Esophagus (tissue), 2 donors: Measurements from ENCODE around the gene CTSD. TPM values are rescaled to one million over a fixed set of nuclear protein-coding genes. Genes with fewer than 3 reads are reported as not detected.

Experiments
- H3K27ac ChIP-seq, 2 donors: one replicate each; pipeline ENCODE4 v1.5.1; 2013; ENCODE audit warnings: low read depth in 2 of 2, mild to moderate bottlenecking in 2 of 2, inconsistent platforms in 1 of 2, low read length in 1 of 2, moderate library complexity in 1 of 2
- H3K27me3 ChIP-seq, 2 donors: one replicate each; pipeline ENCODE4 v1.6.1; 2013; ENCODE audit warnings: low read length in 2 of 2, control low read depth in 1 of 2, mild to moderate bottlenecking in 1 of 2; ENCODE audit not compliant: insufficient read depth in 2 of 2, control insufficient read depth in 1 of 2
- H3K36me3 ChIP-seq, 2 donors: one replicate each; pipeline ENCODE4 v1.6.1; 2013; ENCODE audit warnings: low read length in 1 of 2; ENCODE audit not compliant: control insufficient read depth in 2 of 2, insufficient read depth in 2 of 2
- H3K4me1 ChIP-seq, 2 donors: one replicate each; pipeline ENCODE4 v1.6.1; 2013; ENCODE audit warnings: low read length in 1 of 2; ENCODE audit not compliant: control insufficient read depth in 2 of 2, insufficient read depth in 2 of 2
- H3K4me3 ChIP-seq, 2 donors: one replicate each; pipeline ENCODE4 v1.5.1; 2013; ENCODE audit warnings: low read length in 2 of 2, mild to moderate bottlenecking in 2 of 2, low read depth in 1 of 2, moderate library complexity in 1 of 2
- H3K9me3 ChIP-seq, 2 donors: one replicate each; pipeline ENCODE4 v1.6.1; 2013; ENCODE audit warnings: mild to moderate bottlenecking in 2 of 2, low read depth in 1 of 2, low read length in 1 of 2, moderate library complexity in 1 of 2; ENCODE audit not compliant: control insufficient read depth in 2 of 2, insufficient read depth in 1 of 2
- WGBS, 2 donors: extraction: QIAGEN DNeasy Blood & Tissue Kit; methylation state at CpG; one replicate each; pipeline ENCODE4 v1.1.7; 2013; 5-methylcytosine and 5-hydroxymethylcytosine counted together
- polyA plus RNA-seq, 2 donors: library from polyadenylated mRNA; stranded (reverse); fragments of 200-250 nt; gene quantifications; one replicate each; pipeline ENCODE4 v1.2.3, GENCODE V29; 2013
- donor health status: healthy with polysubstance abuse.
- donor health status: Bipolar disorder and iron deficiency.

The CTSD gene
- polyA plus RNA-seq, 2 donors = 273 to 284 TPM

DNA sequence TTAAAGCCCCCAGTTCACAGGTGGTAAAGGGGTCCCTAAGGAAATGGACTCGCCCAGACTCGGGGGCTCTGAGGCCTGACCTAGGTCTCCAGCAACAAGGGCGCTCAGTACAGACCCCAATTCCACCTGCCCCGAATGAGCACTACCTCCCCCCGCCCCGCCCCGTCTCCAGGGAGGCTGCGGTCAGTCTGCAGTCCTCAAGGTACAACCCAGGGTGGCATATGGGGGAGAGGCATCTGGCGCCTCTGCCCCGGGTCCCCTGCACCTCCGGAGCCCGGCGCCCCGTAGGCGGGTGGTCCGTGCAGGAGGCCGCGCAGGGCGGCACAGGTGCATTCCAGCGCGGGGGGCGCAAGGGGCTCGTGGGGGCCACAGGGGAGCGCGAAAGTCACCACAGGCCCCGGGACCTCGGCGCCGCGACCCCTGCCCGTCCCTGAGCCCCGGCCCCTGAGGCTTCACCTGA is 361 bp downstream of the CTSD start:
- WGBS, 2 donors = 0 to 2% methylated on average over 28 to 32 of the region's 32 CpGs
- no peaks in the 10 kb centered on the region for H3K27me3 ChIP-seq
- peaks cover 0 to 32% of the 10 kb centered on the region in 2 donors for H3K36me3 ChIP-seq
- peak overlapping the region; percentile 93 to 97 for H3K27ac ChIP-seq
- no peaks in the 10 kb centered on the region for H3K9me3 ChIP-seq
- H3K4me1 ChIP-seq = peaks cover 6 to 34% of the 10 kb centered on the region in 2 donors
- H3K4me3 ChIP-seq = peak overlapping the region; percentile 84 to 96

DNA sequence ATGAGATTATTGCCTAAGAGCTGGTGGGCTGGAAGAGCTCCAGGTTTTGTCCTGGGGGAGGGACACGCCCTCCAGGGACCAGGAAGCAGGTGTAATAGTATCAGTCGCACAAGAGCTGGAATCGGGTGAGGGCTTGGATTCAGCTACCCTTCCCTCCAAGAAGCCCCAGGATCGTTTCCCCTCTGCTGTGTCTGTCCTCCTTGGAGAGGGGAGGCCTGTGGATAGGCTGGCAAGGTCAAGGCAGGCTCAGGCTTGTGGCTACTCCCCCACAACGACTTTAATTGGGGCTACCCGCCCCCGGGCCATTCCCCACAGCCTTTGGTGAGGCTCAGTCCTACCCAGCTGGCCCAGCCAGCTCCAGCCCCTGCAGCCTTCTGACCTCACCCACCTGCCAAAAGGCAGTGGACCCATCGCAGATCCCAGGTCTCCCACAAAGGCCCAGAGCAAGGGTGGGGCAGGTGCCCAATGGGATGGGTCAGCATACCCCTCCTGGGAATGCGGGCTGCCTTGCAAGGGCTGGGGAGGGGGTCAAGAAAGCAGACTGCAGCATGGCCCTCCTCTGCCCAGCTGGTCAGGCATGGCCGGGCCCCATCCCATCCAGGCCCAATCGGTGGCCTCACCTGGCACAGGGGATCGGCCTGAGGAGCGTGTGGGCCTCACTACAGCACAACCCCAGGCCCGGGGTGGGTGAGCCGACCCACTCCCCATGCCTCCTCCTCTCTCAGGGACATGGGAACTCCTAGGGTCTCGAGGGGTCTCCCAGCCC is 1.0 kb downstream of the CTSD start:
- H3K4me3 ChIP-seq = peak overlapping the region; percentile 84 to 96
- WGBS, 2 donors = 24 to 26% methylated on average over 15 to 16 of the region's 16 CpGs
- H3K27ac ChIP-seq = peak overlapping the region; percentile 93 to 97
- peaks cover 6 to 37% of the 10 kb centered on the region in 2 donors for H3K4me1 ChIP-seq
- H3K36me3 ChIP-seq = peaks cover 0 to 37% of the 10 kb centered on the region in 2 donors
- H3K9me3 ChIP-seq = no peaks in the 10 kb centered on the region
- H3K27me3 ChIP-seq = no peaks in the 10 kb centered on the region

DNA sequence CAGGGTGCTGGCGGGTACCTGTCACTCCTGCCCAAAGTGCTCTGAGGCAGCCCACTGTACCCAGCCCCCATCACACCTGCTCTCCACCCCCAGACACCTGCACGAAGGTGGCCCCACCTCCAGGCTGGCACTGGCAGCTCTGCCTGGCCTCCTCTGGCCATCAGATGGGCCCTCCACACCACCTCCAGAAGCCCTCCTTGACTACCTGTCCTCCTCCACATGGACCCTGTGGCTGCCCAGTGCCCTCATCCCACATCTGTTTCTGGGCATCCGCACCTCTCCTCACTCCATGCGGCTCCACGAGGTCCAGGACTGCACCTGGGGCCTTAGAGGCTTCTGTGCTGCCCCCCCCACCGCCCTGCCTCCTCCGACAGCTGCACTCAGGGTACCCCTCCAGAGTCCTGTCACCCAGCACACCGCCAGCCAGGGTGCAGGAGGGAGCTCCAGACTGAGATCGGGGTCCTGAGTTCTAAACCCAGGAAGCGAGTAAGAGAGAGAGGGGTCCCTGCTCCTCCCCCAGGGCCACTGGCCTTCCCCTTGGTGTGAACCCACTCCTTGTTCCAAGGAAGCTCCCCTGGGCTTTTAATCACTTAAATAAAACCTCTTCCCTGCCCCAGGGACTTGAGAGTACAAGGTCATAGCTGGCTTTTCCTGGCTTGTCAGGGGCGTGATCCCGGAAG is 1.7 kb downstream of the CTSD start:
- H3K4me3 ChIP-seq = peak overlapping the region; percentile 24 to 84
- peaks cover 6 to 42% of the 10 kb centered on the region in 2 donors for H3K4me1 ChIP-seq

DNA sequence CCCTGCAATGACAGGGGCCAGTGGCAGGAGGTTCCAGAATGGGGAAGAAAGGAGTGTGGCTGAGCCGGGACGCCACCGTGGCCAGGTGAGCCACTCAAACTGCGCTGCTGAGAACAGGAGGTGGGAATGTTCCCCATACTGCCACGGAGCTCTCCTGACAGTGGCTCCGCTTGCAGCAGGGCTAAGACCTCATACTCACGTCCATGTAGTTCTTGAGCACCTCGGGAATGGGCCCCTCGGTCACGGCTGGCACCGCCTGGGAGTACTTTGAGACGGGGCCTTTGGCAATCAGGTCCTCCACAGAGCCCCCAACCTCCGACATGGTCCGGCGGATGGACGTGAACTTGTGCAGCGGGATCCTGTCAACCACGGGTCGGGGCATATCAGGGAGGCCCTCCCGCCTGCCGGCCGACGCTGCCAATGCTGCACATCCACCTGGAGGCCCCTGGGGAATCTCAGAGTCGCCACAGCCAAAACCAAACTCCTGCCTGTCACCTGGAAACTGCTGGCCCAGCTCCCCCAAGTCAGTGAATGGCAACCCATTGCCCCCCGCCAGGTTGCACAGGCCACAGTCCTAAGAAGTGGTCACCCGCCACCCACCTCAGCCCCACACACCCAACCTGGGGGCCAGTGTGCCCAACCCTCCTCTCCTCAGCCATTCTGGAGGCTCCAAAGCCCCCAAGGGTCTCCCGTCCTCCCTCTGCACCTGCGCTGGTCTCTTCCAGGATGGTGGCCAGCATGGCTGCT is 2.4 kb downstream of the CTSD start:
- Histone ChIP-seq H3K27me3 (no peaks in the 10 kb centered on the region), H3K4me3 (no peak overlapping the region), H3K4me1 (peaks cover 6 to 43% of the 10 kb centered on the region in 2 donors), H3K27ac (peak overlapping the region; percentile 37 to 43), H3K9me3 (no peaks in the 10 kb centered on the region), H3K36me3 (peaks cover 0 to 49% of the 10 kb centered on the region in 2 donors)
- 84 to 89% methylated on average over 28 of the region's 28 CpGs for WGBS, 2 donors

More for the DNA sequence above, 1.7 kb downstream of the CTSD start:
- Histone ChIP-seq H3K27me3 (no peaks in the 10 kb centered on the region), H3K36me3 (peaks cover 0 to 43% of the 10 kb centered on the region in 2 donors), H3K9me3 (no peaks in the 10 kb centered on the region), H3K27ac (peak overlapping the region; percentile 74 to 78)
- 65 to 70% methylated on average over 12 of the region's 12 CpGs for WGBS, 2 donors

DNA sequence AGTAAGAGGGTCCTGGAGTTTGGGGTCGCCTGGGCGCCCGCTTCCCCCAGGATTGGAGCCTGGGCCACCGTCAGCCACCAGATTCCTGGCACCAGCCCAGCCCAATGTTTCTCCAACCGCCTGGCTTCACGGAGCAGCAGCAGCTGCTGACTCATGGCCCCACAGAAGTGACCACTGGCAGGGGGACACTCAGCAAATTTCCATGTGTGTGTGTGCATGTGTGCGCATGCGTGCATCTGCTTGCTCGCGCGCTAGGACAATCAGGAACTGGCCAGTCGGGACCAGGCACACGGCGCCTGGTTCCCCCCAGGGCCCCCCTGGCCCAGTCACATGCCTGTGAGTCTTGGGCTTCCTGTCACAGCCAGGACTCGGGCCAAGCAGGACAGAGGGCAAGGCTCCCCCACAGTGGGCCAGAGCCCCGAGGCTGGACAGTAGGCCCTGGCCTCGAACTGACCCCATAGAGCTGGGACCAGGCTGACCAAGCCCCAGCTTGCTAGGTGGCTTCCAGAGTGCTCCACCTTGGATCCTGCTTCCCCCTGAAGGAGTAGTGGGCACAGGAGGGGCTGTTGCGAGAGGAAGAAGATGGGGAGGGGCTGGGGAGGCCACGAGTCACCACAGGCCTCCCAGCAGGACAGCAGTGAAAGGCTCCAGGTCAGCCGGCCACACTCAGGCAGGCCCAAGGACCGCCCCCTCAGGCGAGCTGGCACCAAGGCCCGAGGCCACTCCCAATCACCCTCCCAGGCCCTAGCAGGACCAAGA is 3.2 kb downstream of the CTSD start:
- peak overlapping the region; percentile 37 to 43 for H3K27ac ChIP-seq
- H3K27me3 ChIP-seq = no peaks in the 10 kb centered on the region
- no peaks in the 10 kb centered on the region for H3K9me3 ChIP-seq
- 64 to 67% methylated on average over 23 of the region's 23 CpGs for WGBS, 2 donors
- peaks cover 0 to 55% of the 10 kb centered on the region in 2 donors for H3K36me3 ChIP-seq
- peak overlapping the region in 1 of 2 donors; percentile 2 for H3K4me3 ChIP-seq
- H3K4me1 ChIP-seq = peaks cover 8 to 49% of the 10 kb centered on the region in 2 donors

DNA sequence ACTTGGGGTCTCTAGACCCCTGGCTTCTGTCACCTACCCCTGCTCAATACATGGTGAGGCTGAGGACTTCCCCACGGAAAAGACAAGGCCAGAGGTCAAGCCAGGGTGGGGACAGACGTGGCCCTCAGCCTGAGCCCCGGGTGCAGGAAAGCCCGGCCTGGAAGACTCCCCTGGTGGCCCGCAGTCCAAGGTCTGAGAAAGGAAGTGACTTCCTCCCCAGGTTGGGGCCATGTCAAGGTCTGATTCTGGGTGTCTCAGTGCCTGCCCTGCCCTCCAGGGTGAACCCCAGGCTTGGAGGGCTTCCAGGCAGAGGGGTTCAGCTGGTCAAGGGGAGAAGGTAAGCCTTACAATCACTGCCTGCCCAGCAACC is 3.9 kb downstream of the CTSD start:
- H3K27ac ChIP-seq = no peak overlapping the region
- no peaks in the 10 kb centered on the region for H3K9me3 ChIP-seq
- no peak overlapping the region for H3K4me3 ChIP-seq
- H3K36me3 ChIP-seq = peaks cover 0 to 57% of the 10 kb centered on the region in 2 donors
- no peaks in the 10 kb centered on the region for H3K27me3 ChIP-seq
- 60 to 63% methylated on average over 5 of the region's 5 CpGs for WGBS, 2 donors
- H3K4me1 ChIP-seq = peaks cover 8 to 49% of the 10 kb centered on the region in 2 donors

DNA sequence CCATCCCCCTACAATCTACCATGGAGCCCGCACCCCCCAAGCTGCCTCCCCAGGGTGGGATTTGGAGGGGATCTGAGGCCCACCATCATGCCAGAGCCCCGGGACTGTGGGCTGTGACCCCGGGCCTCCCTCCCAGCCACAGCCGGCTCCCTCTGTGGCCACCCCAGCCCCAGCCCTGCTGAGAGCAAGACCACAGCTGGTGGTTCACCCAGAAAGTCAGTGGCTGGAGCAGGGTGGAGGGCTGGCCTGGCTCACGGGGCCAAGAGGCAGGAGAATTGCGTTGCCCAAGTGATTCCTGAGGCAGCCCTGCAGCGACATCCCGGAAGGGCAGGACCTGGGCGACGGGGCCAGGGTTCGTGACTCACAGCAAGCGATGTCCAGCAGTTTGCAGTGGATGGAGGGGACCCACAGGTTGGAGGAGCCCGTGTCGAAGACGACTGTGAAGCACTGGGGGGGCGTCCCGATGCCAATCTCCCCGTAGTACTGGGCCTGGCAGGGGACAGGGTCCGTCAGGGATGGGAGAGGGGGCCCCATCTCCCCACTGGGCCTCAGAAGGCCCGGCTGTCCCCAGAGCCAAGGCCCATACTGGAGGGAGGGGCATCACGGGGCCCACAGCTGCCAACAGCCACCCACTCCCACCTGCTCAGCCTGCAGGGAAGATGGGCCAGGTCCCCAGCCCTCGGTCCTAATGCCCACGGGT is 4.4 kb downstream of the CTSD start:
- Histone ChIP-seq H3K4me3 (no peak overlapping the region), H3K27me3 (no peaks in the 10 kb centered on the region), H3K9me3 (no peaks in the 10 kb centered on the region), H3K4me1 (peaks cover 8 to 49% of the 10 kb centered on the region in 2 donors), H3K27ac (no peak overlapping the region), H3K36me3 (peaks cover 0 to 63% of the 10 kb centered on the region in 2 donors)
- WGBS, 2 donors = 89 to 90% methylated on average over 23 of the region's 23 CpGs

DNA sequence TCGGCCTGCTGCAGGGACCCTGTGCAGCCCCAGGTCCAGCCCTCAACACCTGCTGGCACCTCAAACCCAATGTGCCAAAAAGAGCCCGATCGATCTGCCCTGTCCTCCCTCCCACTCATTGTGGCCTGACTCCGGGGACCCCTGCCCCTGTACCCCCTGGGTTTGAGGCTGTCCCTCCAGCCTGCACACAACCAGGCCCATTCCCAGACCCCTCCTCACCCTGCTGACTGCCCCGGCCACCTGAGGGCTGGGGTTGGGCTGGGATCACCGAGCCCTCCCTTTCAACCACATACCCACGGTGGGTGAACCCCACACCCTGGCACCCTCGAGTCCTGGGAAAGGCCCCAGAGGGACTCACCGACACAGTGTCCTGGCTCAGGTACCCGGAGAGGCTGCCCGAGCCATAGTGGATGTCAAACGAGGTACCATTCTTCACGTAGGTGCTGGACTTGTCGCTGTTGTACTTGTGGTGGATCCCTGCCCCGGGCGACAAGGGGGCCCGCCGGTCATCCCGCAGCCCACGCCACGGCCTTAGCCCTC is 5.0 kb downstream of the CTSD start:
- Histone ChIP-seq H3K36me3 (peaks cover 4 to 67% of the 10 kb centered on the region in 2 donors), H3K4me1 (peaks cover 8 to 49% of the 10 kb centered on the region in 2 donors), H3K9me3 (no peaks in the 10 kb centered on the region), H3K27ac (peak overlapping the region in 1 of 2 donors; percentile 34), H3K27me3 (no peaks in the 10 kb centered on the region), H3K4me3 (no peak overlapping the region)
- WGBS, 2 donors = 85 to 86% methylated on average over 21 of the region's 21 CpGs
